ENCODE measurements around the gene CCDC6.
"Not testable (repeated sequence)": the region's sequence is repeated elsewhere in the genome, so short reads cannot be mapped to it uniquely, and the experiment has no call there.

Gene CCDC6

GRCh38 chr10:59945590-59945989 is 39.2 kb upstream of the CCDC6 start:
- TF ChIP-seq, protein P1, sequence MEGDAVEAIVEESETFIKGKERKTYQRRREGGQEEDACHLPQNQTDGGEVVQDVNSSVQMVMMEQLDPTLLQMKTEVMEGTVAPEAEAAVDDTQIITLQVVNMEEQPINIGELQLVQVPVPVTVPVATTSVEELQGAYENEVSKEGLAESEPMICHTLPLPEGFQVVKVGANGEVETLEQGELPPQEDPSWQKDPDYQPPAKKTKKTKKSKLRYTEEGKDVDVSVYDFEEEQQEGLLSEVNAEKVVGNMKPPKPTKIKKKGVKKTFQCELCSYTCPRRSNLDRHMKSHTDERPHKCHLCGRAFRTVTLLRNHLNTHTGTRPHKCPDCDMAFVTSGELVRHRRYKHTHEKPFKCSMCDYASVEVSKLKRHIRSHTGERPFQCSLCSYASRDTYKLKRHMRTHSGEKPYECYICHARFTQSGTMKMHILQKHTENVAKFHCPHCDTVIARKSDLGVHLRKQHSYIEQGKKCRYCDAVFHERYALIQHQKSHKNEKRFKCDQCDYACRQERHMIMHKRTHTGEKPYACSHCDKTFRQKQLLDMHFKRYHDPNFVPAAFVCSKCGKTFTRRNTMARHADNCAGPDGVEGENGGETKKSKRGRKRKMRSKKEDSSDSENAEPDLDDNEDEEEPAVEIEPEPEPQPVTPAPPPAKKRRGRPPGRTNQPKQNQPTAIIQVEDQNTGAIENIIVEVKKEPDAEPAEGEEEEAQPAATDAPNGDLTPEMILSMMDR (IDR thresholded peaks at IDR 0.05; ENCODE audit: insufficient read depth, low read length, poor library complexity, severe bottlenecking): no peak

DNA sequence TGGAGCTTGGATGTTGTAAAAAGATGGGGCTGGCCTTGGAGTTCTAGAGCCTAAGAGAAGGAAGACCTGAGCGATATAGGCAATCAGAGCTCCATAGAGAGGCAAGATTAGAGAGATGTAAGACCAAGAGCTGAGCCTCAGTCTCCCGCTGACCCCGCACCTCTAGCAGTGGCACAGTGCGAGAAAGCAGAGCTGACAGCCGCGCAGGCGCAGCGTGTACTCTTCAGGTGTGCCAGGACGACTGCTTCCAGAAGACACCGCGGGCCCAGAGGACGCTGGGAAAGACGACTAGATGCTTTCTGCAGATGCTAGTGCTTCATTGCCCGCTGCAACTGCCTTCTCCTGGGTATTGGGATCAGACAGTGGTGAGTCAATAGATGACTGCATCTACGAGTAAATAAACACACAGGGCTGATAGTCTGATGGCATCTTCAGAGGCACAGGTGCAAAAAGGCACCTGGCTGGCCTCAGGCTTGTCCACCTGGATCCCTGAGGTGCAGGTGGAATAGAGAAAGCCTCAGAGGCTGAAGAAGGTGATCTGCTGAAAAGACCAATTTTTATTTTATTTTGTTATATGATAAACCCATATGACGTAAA is 38.1 kb upstream of the CCDC6 start:
- H3K4me3 ChIP-seq (replicated peaks; ENCODE audit: low read depth, low read length): no peak overlapping the region
- H3K36me3 ChIP-seq (ENCODE audit: control insufficient read depth, insufficient read depth, low read length): no peaks in the 10 kb centered on the region
- TF ChIP-seq, protein P1 (IDR thresholded peaks at IDR 0.05; ENCODE audit: insufficient read depth, low read length, poor library complexity, severe bottlenecking): no peak
- DNase-seq (ENCODE audit: extremely low read depth, insufficient read length): no peak
- no peaks in the 10 kb centered on the region; the same call in 1 of the 2 replicates for H3K27me3 ChIP-seq (replicated peaks; ENCODE audit: control insufficient read depth, insufficient read depth, low read length)

More at GRCh38 chr10:59945590-59945989, 39.2 kb upstream of the CCDC6 start:
- Histone ChIP-seq H3K4me3 (replicated peaks; ENCODE audit: low read depth, low read length) (no peak overlapping the region), H3K27me3 (replicated peaks; ENCODE audit: control insufficient read depth, insufficient read depth, low read length) (no peaks in the 10 kb centered on the region; the same call in 1 of the 2 replicates), H3K36me3 (ENCODE audit: control insufficient read depth, insufficient read depth, low read length) (no peaks in the 10 kb centered on the region)
- DNase-seq (ENCODE audit: extremely low read depth, insufficient read length): no peak

DNA sequence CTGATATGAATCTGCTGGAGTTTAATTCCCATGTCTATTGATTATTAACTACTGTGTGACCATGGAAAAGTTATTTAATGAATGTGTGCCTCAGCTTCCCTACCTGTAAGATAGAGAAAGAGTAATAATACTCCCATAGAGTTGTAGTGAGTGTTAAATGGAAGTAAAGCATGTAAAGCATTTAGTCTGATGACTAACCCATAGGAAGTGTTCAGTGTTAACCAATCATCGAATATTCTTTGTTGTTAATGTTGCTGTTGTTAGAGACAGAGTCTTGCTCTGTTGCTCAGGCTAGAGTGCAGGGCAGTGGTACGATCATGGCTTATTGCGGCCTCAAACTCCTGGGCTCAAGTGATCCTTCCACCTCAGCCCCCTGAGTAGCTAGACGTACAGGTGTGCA is 36.2 kb upstream of the CCDC6 start:
- DNase-seq (ENCODE audit: extremely low read depth, insufficient read length): no peak
- H3K36me3 ChIP-seq (ENCODE audit: control insufficient read depth, insufficient read depth, low read length): no peaks in the 10 kb centered on the region
- TF ChIP-seq, protein P1 (IDR thresholded peaks at IDR 0.05; ENCODE audit: insufficient read depth, low read length, poor library complexity, severe bottlenecking): no peak
- no peaks in the 10 kb centered on the region; the same call in 1 of the 2 replicates for H3K27me3 ChIP-seq (replicated peaks; ENCODE audit: control insufficient read depth, insufficient read depth, low read length)
- H3K4me3 ChIP-seq (replicated peaks; ENCODE audit: low read depth, low read length): no peak overlapping the region

DNA sequence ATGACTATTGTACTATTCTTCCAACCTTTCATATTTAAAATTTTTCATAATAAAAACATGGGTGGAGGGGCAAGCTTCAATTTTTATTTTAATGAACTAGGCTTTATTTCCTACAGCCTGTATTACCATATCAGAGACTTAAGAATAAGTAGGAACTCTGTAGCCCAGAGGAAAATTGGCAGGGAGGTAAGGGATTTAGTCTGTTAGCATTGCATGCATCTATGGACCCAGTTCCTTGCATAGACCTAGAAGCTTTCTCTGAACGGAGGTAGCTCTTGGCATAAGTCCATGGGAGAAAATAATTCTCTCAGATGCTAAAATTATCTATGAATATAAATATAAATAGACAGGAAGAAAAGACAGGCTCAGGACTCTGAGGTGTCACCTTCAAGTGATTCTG is 31.4 kb upstream of the CCDC6 start:
- TF ChIP-seq, protein P1 (IDR thresholded peaks at IDR 0.05; ENCODE audit: insufficient read depth, low read length, poor library complexity, severe bottlenecking): no peak
- no peaks in the 10 kb centered on the region for H3K36me3 ChIP-seq (ENCODE audit: control insufficient read depth, insufficient read depth, low read length)
- no peak for DNase-seq (ENCODE audit: extremely low read depth, insufficient read length)

DNA sequence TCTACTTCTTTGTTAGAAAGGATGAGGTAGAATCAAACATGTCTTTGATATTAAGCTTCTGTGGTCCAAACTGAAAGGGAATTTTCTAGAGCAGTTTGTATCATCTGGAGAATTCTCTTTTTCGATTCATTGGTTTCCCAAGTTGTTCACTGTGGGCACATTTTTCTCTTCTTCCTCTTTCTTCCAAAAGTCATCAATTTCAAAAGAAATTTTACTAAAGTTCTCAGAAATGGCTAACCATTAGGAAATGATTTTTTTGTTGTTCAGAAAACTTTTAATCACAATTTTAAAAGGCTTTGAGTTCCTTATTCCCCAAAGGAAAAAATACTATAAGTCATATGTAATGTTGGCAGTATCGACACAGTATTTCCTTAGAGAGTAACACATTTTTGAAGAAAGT is 28.3 kb upstream of the CCDC6 start:
- no peak for DNase-seq (ENCODE audit: extremely low read depth, insufficient read length)
- TF ChIP-seq, protein P1 (IDR thresholded peaks at IDR 0.05; ENCODE audit: insufficient read depth, low read length, poor library complexity, severe bottlenecking): no peak
- Histone ChIP-seq H3K4me3 (replicated peaks; ENCODE audit: low read depth, low read length) (no peak overlapping the region), H3K36me3 (ENCODE audit: control insufficient read depth, insufficient read depth, low read length) (no peaks in the 10 kb centered on the region), H3K27me3 (replicated peaks; ENCODE audit: control insufficient read depth, insufficient read depth, low read length) (no peaks in the 10 kb centered on the region; the same call in 1 of the 2 replicates)

More for the DNA sequence above, 31.4 kb upstream of the CCDC6 start:
- no peaks in the 10 kb centered on the region for H3K27me3 ChIP-seq (replicated peaks; ENCODE audit: control insufficient read depth, insufficient read depth, low read length)
- no peak overlapping the region for H3K4me3 ChIP-seq (replicated peaks; ENCODE audit: low read depth, low read length)

GRCh38 chr10:59930788-59931521 is 24.6 kb upstream of the CCDC6 start:
- H3K36me3 ChIP-seq (ENCODE audit: control insufficient read depth, insufficient read depth, low read length); H3K4me3 ChIP-seq (replicated peaks; ENCODE audit: low read depth, low read length); H3K27me3 ChIP-seq (replicated peaks; ENCODE audit: control insufficient read depth, insufficient read depth, low read length); DNase-seq (ENCODE audit: extremely low read depth, insufficient read length): not testable (repeated sequence)
